ENCODE results near the gene CDH23.

CDH23 gene

GRCh38 chr10:71657604-71658466, 261.1 kb downstream of the CDH23 start:
- Histone ChIP-seq H3K79me2 (ENCODE audit: control insufficient read depth, low read length) (no peaks in the 10 kb centered on the region), H3K4me3 (ENCODE audit: low read length) (no peak overlapping the region), H3K9me2 (replicated peaks; ENCODE audit: control insufficient read depth, low read length) (no peaks in the 10 kb centered on the region), H3K9me3 (ENCODE audit: control insufficient read depth, insufficient read depth, low read length) (peaks cover 5% of the 10 kb centered on the region; the same call in 1 of the 2 replicates), H3K4me1 (ENCODE audit: control insufficient read depth, low read length) (peaks cover 48% of the 10 kb centered on the region), H3F3A (ENCODE audit: control insufficient read depth, insufficient read depth) (no peaks in the 10 kb centered on the region; the same call in 1 of the 2 replicates), H3K4me2 (ENCODE audit: low read length) (peak overlapping the region; percentile 2), H4K20me1 (ENCODE audit: control insufficient read depth, insufficient read depth, low read depth, low read length) (no peaks in the 10 kb centered on the region), H3K27me3 (ENCODE audit: control insufficient read depth, low read length) (no peaks in the 10 kb centered on the region), H3K36me3 (ENCODE audit: control insufficient read depth, low read length) (no peaks in the 10 kb centered on the region), H3K27ac (ENCODE audit: low read depth, low read length) (no peak overlapping the region)
- TF ChIP-seq EZH2phosphoT487 (IDR thresholded peaks at IDR 0.05; ENCODE audit: borderline replicate concordance, low read length) (no peak), CTCF (IDR thresholded peaks at IDR 0.05; ENCODE audit: low read depth, low read length, poor library complexity, severe bottlenecking) (no peak)

- Histone ChIP-seq H3K9me3 (ENCODE audit: control insufficient read depth, insufficient read depth, low read length) (peaks cover 5% of the 10 kb centered on the region; the same call in 1 of the 2 replicates), H3K4me2 (ENCODE audit: low read length) (peak overlapping the region; percentile 2), H3K27ac (ENCODE audit: low read depth, low read length) (no peak overlapping the region), H3K4me1 (ENCODE audit: control insufficient read depth, low read length) (peaks cover 42% of the 10 kb centered on the region), H3K36me3 (ENCODE audit: control insufficient read depth, low read length) (no peaks in the 10 kb centered on the region), H3K9me2 (replicated peaks; ENCODE audit: control insufficient read depth, low read length) (no peaks in the 10 kb centered on the region), H3K4me3 (ENCODE audit: low read length) (no peak overlapping the region), H3F3A (ENCODE audit: control insufficient read depth, insufficient read depth) (no peaks in the 10 kb centered on the region; the same call in 1 of the 2 replicates), H3K27me3 (ENCODE audit: control insufficient read depth, low read length) (no peaks in the 10 kb centered on the region), H3K79me2 (ENCODE audit: control insufficient read depth, low read length) (no peaks in the 10 kb centered on the region), H4K20me1 (ENCODE audit: control insufficient read depth, insufficient read depth, low read depth, low read length) (no peaks in the 10 kb centered on the region)
- TF ChIP-seq CTCF (IDR thresholded peaks at IDR 0.05; ENCODE audit: low read depth, low read length, poor library complexity, severe bottlenecking) (no peak), EZH2phosphoT487 (IDR thresholded peaks at IDR 0.05; ENCODE audit: borderline replicate concordance, low read length) (no peak)
These were observed 261.7 kb downstream of the CDH23 start for GRCh38 chr10:71658467-71658745.

- Histone ChIP-seq H3K27me3 (ENCODE audit: control insufficient read depth, low read length) (no peaks in the 10 kb centered on the region), H3K9me3 (ENCODE audit: control insufficient read depth, insufficient read depth, low read length) (peaks cover 5% of the 10 kb centered on the region; the same call in 1 of the 2 replicates), H3F3A (ENCODE audit: control insufficient read depth, insufficient read depth) (no peaks in the 10 kb centered on the region; the same call in 1 of the 2 replicates), H3K36me3 (ENCODE audit: control insufficient read depth, low read length) (no peaks in the 10 kb centered on the region), H3K4me2 (ENCODE audit: low read length) (no peak overlapping the region), H3K4me1 (ENCODE audit: control insufficient read depth, low read length) (peaks cover 41% of the 10 kb centered on the region), H3K9me2 (replicated peaks; ENCODE audit: control insufficient read depth, low read length) (no peaks in the 10 kb centered on the region), H3K4me3 (ENCODE audit: low read length) (no peak overlapping the region), H4K20me1 (ENCODE audit: control insufficient read depth, insufficient read depth, low read depth, low read length) (no peaks in the 10 kb centered on the region), H3K79me2 (ENCODE audit: control insufficient read depth, low read length) (no peaks in the 10 kb centered on the region), H3K27ac (ENCODE audit: low read depth, low read length) (no peak overlapping the region)
- TF ChIP-seq CTCF (IDR thresholded peaks at IDR 0.05; ENCODE audit: low read depth, low read length, poor library complexity, severe bottlenecking) (no peak), EZH2phosphoT487 (IDR thresholded peaks at IDR 0.05; ENCODE audit: borderline replicate concordance, low read length) (no peak)
These were observed 262.5 kb downstream of the CDH23 start for GRCh38 chr10:71659111-71659634.
